AG04449 (cell line): ENCODE data around the gene SHISAL2A.

Experiments used
- CTCF ChIA-PET: fragments of 350-600 bp; formaldehyde crosslinking; extraction: SDS; loops from one replicate; lab custom pipeline; 2021; ENCODE audit warnings: antibody characterized with exemption; lab: Yijun Ruan, JAX
- POLR2A ChIA-PET: fragments of 400-600, 350-600 bp; formaldehyde crosslinking; extraction: SDS; loops from one replicate; lab custom pipeline; 2020; ENCODE audit warnings: antibody characterized with exemption, inconsistent platforms; lab: Yijun Ruan, JAX
- DNase-seq: peaks from one replicate; pipeline ENCODE4 v3.0.0-alpha.2; 2010; ENCODE audit warnings: low read depth, low spot score
- H3K4me3 ChIP-seq: 2 replicates; pipeline ENCODE4 v1.5.1; 2011; ENCODE audit warnings: low read depth, mild to moderate bottlenecking, control low read depth, low read length
- CTCF ChIP-seq: IDR thresholded peaks from one replicate; pipeline ENCODE4 v1.5.1; 2011; ENCODE audit warnings: mild to moderate bottlenecking, moderate library complexity, low read length, control low read depth, inconsistent platforms; ENCODE audit not compliant: insufficient read depth; ENCODE audit errors: missing control alignments

SHISAL2A gene

GRCh38 chr1:52613636-52614373, 19.2 kb upstream of the SHISAL2A start:
- no peak overlapping the region for H3K4me3 ChIP-seq
- CTCF ChIA-PET: interaction anchor here (1.0 kb wide), 1 partner anchor 19 kb away, joined by 4 read pairs; the partner anchor contains the start of gene SHISAL2A
- POLR2A ChIA-PET: no interaction called here
- TF ChIP-seq CTCF: no peak
- DNase-seq: no peak

DNA sequence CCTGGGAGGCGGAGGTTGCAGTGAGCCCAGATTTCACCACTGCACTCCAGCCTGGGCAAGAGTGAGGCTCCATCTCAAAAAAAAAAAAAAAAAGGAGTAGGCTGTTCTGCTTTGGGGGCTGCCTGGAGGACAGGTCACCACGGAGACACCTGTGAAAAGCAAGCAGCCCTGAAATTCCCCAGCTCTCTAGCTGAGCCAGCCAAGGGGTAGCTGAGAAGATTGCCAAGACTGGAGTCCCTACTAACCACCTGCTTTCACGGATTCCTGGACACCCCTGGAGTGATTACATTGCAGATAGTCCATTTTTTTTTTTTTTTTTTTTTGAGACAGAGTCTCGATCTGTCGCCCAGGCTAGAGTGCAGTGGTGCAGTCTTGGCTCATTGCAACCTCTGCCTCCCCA, 18.3 kb upstream of the SHISAL2A start:
- TF ChIP-seq CTCF: no peak
- DNase-seq: no peak
- H3K4me3 ChIP-seq: no peak overlapping the region
- ChIA-PET POLR2A (interaction anchor here (0.7 kb wide), 2 partner anchors 23 to 193 kb away, joined by 3 to 5 read pairs; no protein-coding TSS in a partner anchor), CTCF (interaction anchor here (1.0 kb wide), 1 partner anchor 19 kb away, joined by 4 read pairs; the partner anchor contains the start of gene SHISAL2A)

DNA sequence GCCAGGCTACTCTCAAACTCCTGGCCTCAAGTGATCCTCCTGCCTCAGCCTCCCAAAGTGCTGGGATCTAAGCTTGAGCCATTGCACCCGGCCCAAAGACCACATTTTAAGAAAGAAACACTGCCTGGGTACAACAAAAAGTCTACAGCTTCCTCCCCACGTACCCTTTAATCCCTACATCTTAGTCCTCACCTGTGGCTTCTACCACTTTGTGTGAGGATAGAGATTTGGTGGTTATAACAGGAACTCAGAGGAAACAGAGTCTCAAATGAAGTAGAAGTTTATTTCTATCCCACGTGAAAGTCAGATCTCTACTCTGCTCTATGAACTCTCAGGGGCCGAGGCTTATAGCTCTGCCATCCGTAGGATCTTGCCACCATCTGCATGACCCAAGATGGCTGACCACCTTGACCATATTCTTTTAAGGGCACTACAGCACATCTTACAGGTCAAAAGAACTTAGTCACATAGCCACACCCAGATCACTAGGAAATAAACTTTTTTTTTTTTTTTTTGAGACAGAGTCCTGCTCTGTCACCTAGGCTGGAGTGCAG, 17.4 kb upstream of the SHISAL2A start:
- ChIA-PET POLR2A (interaction anchor here (0.7 kb wide), 1 partner anchor 24 kb away, joined by 3 read pairs; no protein-coding TSS in a partner anchor), CTCF (no interaction called here)
- no peak overlapping the region for H3K4me3 ChIP-seq
- DNase-seq: no peak
- no peak for TF ChIP-seq CTCF

- ChIA-PET POLR2A (no interaction called here), CTCF (no interaction called here)
- no peak for DNase-seq
- no peak for TF ChIP-seq CTCF
- H3K4me3 ChIP-seq: no peak overlapping the region
Measured at GRCh38 chr1:52621950-52622349, 11.0 kb upstream of the SHISAL2A start.

- no peak for DNase-seq
- ChIA-PET POLR2A (no interaction called here), CTCF (no interaction called here)
- TF ChIP-seq CTCF: no peak
- no peak overlapping the region for H3K4me3 ChIP-seq
Measured at GRCh38 chr1:52623812-52624211, 9.2 kb upstream of the SHISAL2A start.

DNA sequence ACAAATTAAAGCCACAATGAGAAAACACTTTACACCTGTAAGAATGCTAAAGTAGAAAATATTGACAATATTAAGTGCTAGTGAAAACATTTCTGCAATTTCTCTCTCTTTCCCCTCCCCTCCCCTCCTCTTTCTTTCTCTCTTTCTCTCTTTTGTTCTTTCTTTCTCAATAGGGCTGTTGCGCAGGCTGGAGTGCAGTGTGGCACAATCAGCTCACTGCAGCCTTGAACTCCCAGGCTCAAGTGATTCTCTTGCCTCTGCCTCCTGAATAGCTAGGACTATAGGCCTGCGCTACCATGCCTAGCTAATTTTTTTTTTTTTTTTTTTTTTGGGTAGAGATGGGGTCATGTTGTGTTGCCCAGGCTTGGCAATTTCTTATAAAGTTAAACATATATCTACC, 5.9 kb upstream of the SHISAL2A start:
- ChIA-PET POLR2A (no interaction called here), CTCF (interaction anchor here (0.8 kb wide), 1 partner anchor 27 kb away, joined by 3 read pairs; no protein-coding TSS in a partner anchor)
- TF ChIP-seq CTCF: no peak
- DNase-seq: no peak
- H3K4me3 ChIP-seq: no peak overlapping the region
